PC-3 (cell line): ENCODE measurements around the gene SCAF4. TPM values are rescaled to one million over a fixed set of nuclear protein-coding genes. Genes with fewer than 3 reads are reported as not detected.

Experiments
- ATAC-seq: fragments of 200-7000 bp; cut with Tn5 transposase; 2 replicates; pipeline ENCODE4 v1.9.1; 2020; ENCODE audit warnings: mild to moderate bottlenecking, moderate library complexity
- BruUV-seq: library from RNA; stranded (reverse); fragments of 400-500 nt; replicated peaks from 2 replicates; lab custom pipeline; 2021; lab: Mats Ljungman, UMichigan
- CTCF ChIA-PET: fragments of 300-600 bp; sonication (Branson Sonifier 250); formaldehyde crosslinking; loops from one replicate; lab custom pipeline; 2022; ENCODE audit warnings: antibody characterized with exemption; lab: Charles Lee
- POLR2A ChIA-PET: fragments of 300-600 bp; sonication (Branson Sonifier 250); formaldehyde crosslinking; loops from one replicate; lab custom pipeline; 2022; ENCODE audit warnings: antibody characterized with exemption; ENCODE audit not compliant: unreplicated experiment; lab: Charles Lee
- DNase-seq: peaks from one replicate; pipeline ENCODE4 v3.0.0-alpha.2; 2015
- H2AFZ ChIP-seq: fragments of 300-600 bp; sonication (generic); 2 replicates; pipeline ENCODE4 v1.6.0; 2016; ENCODE audit warnings: antibody characterized with exemption, low read length
- H3F3A ChIP-seq: fragments of 300-600 bp; sonication (generic); one replicate; pipeline ENCODE4 v1.6.0; 2017; ENCODE audit warnings: antibody characterized with exemption, low read length, control low read depth, mild to moderate bottlenecking; ENCODE audit not compliant: unreplicated experiment
- H3K27ac ChIP-seq: fragments of 300-600 bp; sonication (generic); 2 replicates; pipeline ENCODE4 v1.5.1; 2016; ENCODE audit warnings: mild to moderate bottlenecking, low read length
- H3K27me3 ChIP-seq: fragments of 300-600 bp; sonication (generic); 2 replicates; pipeline ENCODE4 v1.6.1; 2016; ENCODE audit warnings: low read length, mixed read lengths
- H3K36me3 ChIP-seq: fragments of 300-600 bp; sonication (generic); 2 replicates; pipeline ENCODE4 v1.6.1; 2016; ENCODE audit warnings: low read depth, mixed run types, low read length, mixed read lengths
- H3K4me1 ChIP-seq: fragments of 300-600 bp; sonication (generic); 2 replicates; pipeline ENCODE4 v1.5.1; 2016; ENCODE audit warnings: low read length; ENCODE audit not compliant: insufficient read depth
- H3K4me2 ChIP-seq: fragments of 300-600 bp; sonication (generic); 2 replicates; pipeline ENCODE4 v1.6.0; 2016; ENCODE audit warnings: low read length
- H3K4me3 ChIP-seq: fragments of 300-600 bp; sonication (generic); 2 replicates; pipeline ENCODE4 v1.5.1; 2016; ENCODE audit warnings: mild to moderate bottlenecking, low read length, mixed read lengths
- H3K79me2 ChIP-seq: fragments of 300-600 bp; sonication (generic); 2 replicates; pipeline ENCODE4 v1.6.1; 2017; ENCODE audit warnings: low read length, mixed read lengths
- H3K9ac ChIP-seq: fragments of 300-600 bp; sonication (generic); 2 replicates; pipeline ENCODE4 v1.6.0; 2016; ENCODE audit warnings: mild to moderate bottlenecking, low read length
- H3K9me2 ChIP-seq: fragments of 300-600 bp; sonication (generic); replicated peaks from 2 replicates; pipeline ENCODE4 v1.6.1; 2016; ENCODE audit warnings: mixed run types, low read length, mixed read lengths
- H3K9me3 ChIP-seq: fragments of 300-600 bp; sonication (generic); 2 replicates; pipeline ENCODE4 v1.6.1; 2016; ENCODE audit warnings: low read length, mixed read lengths
- H4K20me1 ChIP-seq: fragments of 300-600 bp; sonication (generic); 2 replicates; pipeline ENCODE4 v1.6.1; 2016; ENCODE audit warnings: low read length, mixed read lengths
- CTCF ChIP-seq: fragments of 300-600 bp; sonication (generic); conservative IDR thresholded peaks from 2 replicates; pipeline ENCODE4 v1.5.1; 2017; ENCODE audit warnings: antibody characterized with exemption, low read depth, mild to moderate bottlenecking, low read length
- EZH2 ChIP-seq: fragments of 300-600 bp; sonication (generic); IDR thresholded peaks from one replicate; pipeline ENCODE4 v1.6.1; 2017; ENCODE audit warnings: antibody characterized with exemption, mild to moderate bottlenecking, low read length; ENCODE audit not compliant: unreplicated experiment
- EZH2phosphoT487 ChIP-seq: fragments of 300-600 bp; sonication (generic); IDR thresholded peaks from 2 replicates; pipeline ENCODE4 v1.6.1; 2018; ENCODE audit warnings: mild to moderate bottlenecking, antibody characterized with exemption, low read length, borderline replicate concordance
- intact Hi-C: fragments of 100-400 bp; cut with micrococcal nuclease; formaldehyde crosslinking; loops from 2 replicates; pipeline ENCODE4 v1.9.0; 2023
- total RNA-seq: library from RNA; depleted of rRNA; stranded (reverse); fragments of >200 nt; gene quantifications from 2 replicates; pipeline ENCODE4 v1.2.3, GENCODE V29; 2014

Gene SCAF4
- total RNA-seq, 1 experiment from 2014 or later = 11.2 TPM

GRCh38 chr21:31714741-31715365 is 17.1 kb downstream of the SCAF4 start:
- Histone ChIP-seq H3K4me3 (no peak overlapping the region), H3K79me2 (peaks cover 98% of the 10 kb centered on the region), H3F3A (no peaks in the 10 kb centered on the region), H2AFZ (no peak overlapping the region), H3K4me2 (0 out of 2 replicates have a peak overlapping the region, but pooled peaks have one; percentile 6), H3K9me2 (no peaks in the 10 kb centered on the region), H3K36me3 (no peaks in the 10 kb centered on the region), H3K9ac (no peak overlapping the region), H4K20me1 (peaks cover 72% of the 10 kb centered on the region), H3K4me1 (peaks cover 19% of the 10 kb centered on the region), H3K9me3 (no peaks in the 10 kb centered on the region), H3K27ac (no peak overlapping the region), H3K27me3 (no peaks in the 10 kb centered on the region)
- no peak for DNase-seq
- no peak for ATAC-seq
- intact Hi-C loops = loop anchor here (2.0 kb wide), 1 partner anchor 16 kb away; no protein-coding TSS in a partner anchor
- no TSS peak for BruUV-seq
- ChIA-PET POLR2A (no interaction called here), CTCF (no interaction called here)
- TF ChIP-seq CTCF (no peak), EZH2 (no peak), EZH2phosphoT487 (no peak)

DNA sequence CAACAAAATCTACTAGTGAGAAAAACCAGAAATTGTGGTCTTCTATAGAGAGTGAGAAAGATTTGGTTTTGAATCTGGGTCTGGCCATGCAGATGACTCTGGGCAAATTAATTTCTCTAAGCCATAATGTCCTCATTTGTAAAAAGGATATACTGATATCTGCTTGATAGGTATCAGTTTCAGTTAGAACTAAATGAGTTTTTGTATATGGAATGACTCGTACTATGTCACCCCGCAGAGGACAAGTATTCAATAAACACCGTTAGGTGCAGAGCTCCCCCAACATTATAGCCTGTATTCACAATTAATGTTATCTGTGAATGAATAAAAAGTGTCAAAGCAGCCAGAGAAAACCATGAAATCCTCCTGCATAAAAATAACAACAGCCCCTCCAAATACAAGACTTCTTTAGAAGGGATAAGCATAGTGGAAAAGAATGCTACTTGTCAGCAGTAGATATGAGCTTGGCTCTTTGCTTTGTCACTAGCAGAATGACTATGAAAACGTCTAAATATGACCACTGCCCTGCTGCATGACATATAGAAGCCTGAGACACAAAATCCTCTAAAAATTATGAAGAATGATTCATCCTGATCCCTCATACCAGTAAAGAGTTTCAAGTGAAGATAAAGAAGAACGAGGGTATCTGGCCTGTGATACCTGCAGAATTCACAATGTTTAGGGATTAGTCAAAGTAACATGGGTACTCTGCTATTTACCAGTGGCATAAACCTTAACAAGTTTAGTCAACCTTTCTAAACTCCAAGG is 17.8 kb downstream of the SCAF4 start:
- Histone ChIP-seq H3K79me2 (peaks cover 98% of the 10 kb centered on the region), H3K36me3 (no peaks in the 10 kb centered on the region), H3K9me2 (no peaks in the 10 kb centered on the region), H3K27me3 (no peaks in the 10 kb centered on the region), H3K9me3 (no peaks in the 10 kb centered on the region), H3K9ac (no peak overlapping the region), H3K4me2 (peak overlapping the region; percentile 6; the same call in 1 of the 2 replicates), H3K4me1 (peaks cover 19% of the 10 kb centered on the region), H2AFZ (no peak overlapping the region), H3K4me3 (no peak overlapping the region), H3F3A (no peaks in the 10 kb centered on the region), H3K27ac (no peak overlapping the region), H4K20me1 (peaks cover 76% of the 10 kb centered on the region)
- no TSS peak for BruUV-seq
- ATAC-seq (peak; percentile 72), DNase-seq (peak; percentile 27)
- TF ChIP-seq EZH2phosphoT487 (no peak), CTCF (no peak), EZH2 (no peak)
- POLR2A ChIA-PET = no interaction called here
- CTCF ChIA-PET = no interaction called here
- intact Hi-C loops = loop anchor here (2.0 kb wide), 1 partner anchor 17 kb away; no protein-coding TSS in a partner anchor

- Histone ChIP-seq H3K9me2 (no peaks in the 10 kb centered on the region), H4K20me1 (peaks cover 77% of the 10 kb centered on the region), H3K27ac (no peak overlapping the region), H3K4me1 (peaks cover 19% of the 10 kb centered on the region), H2AFZ (no peak overlapping the region), H3K4me2 (no peak overlapping the region), H3K9ac (no peak overlapping the region), H3K36me3 (no peaks in the 10 kb centered on the region), H3K9me3 (no peaks in the 10 kb centered on the region), H3F3A (no peaks in the 10 kb centered on the region), H3K27me3 (no peaks in the 10 kb centered on the region), H3K79me2 (peaks cover 98% of the 10 kb centered on the region), H3K4me3 (no peak overlapping the region)
- DNase-seq (no peak), ATAC-seq (no peak)
- POLR2A ChIA-PET = no interaction called here
- BruUV-seq = no TSS peak
- intact Hi-C loops = no loop called here
- CTCF ChIA-PET = no interaction called here
- TF ChIP-seq EZH2 (no peak), EZH2phosphoT487 (no peak), CTCF (no peak)
These were observed 18.8 kb downstream of the SCAF4 start for GRCh38 chr21:31713115-31713514.
